HG03139 (cell line): ENCODE measurements around the gene BMPR1A.

Source experiments
- ATAC-seq: cut with Tn5 transposase; IDR thresholded peaks from one replicate; pipeline ENCODE4 v1.9.1; 2021; ENCODE audit not compliant: unreplicated experiment

The BMPR1A gene

DNA sequence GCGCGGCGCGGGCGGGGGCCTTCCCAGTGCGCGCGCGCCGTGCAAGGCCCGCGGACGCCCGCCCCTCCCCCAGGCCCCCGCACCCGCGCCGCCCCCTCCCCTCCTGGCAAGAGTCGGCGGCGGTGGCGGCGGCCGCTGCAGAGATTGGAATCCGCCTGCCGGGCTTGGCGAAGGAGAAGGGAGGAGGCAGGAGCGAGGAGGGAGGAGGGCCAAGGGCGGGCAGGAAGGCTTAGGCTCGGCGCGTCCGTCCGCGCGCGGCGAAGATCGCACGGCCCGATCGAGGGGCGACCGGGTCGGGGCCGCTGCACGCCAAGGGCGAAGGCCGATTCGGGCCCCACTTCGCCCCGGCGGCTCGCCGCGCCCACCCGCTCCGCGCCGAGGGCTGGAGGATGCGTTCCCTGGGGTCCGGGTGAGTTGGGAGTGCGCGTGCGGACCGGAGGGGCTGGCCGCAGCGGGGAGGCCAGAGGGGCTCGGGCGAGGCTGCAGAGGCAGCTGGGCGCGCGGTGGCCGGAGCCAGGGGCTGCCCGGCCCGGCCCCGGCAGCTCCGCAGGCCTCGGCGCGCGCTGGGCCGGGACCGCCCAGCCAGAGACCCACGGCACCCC is at the start of gene BMPR1A:
TSS of gene BMPR1A (plus strand) at position 109 of the 602 bp plus-strand sequence. CDS start 119,400 bp downstream, outside the sequence.
- ATAC-seq, result peak; percentile 31

DNA sequence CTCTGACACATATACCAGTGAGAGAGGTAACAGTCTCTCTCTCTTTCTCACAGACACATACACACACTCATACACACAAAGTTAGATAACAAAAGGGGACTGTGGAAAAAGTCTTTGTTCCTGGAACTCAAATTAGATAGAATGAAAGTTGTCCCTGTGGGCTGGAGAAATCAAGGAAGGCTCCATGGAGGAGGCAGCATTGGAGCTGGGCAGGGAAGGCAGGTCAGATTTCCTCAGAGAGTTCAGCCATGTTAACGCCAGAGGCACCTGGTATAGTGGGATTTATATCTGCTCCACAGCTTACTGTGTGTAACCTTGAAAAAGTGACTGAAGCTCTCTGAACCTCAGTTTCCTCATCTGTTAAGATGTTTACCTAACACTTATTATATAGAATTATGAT is 49.4 kb upstream of the BMPR1A start:
- no peak for ATAC-seq

DNA sequence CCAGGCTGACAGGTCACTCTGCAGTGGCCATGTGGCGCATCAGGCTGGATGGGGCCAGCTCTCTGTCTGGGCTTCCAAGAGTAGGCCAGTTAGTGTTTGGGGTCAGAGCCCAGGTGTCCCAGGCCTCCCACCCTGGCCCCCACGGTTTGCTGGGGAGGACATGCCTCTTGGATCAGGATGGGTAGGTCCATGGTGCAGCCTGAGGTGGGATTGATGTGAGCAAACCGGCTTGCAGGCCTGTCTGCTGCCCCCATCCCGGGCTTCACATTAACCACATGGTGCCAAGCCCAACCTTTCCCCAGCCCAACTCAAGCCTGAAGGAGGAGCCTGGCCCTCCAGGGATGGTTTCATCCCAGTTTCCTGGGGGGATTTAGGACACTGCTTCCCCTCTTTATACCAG is 48.9 kb upstream of the BMPR1A start:
- ATAC-seq, result no peak

DNA sequence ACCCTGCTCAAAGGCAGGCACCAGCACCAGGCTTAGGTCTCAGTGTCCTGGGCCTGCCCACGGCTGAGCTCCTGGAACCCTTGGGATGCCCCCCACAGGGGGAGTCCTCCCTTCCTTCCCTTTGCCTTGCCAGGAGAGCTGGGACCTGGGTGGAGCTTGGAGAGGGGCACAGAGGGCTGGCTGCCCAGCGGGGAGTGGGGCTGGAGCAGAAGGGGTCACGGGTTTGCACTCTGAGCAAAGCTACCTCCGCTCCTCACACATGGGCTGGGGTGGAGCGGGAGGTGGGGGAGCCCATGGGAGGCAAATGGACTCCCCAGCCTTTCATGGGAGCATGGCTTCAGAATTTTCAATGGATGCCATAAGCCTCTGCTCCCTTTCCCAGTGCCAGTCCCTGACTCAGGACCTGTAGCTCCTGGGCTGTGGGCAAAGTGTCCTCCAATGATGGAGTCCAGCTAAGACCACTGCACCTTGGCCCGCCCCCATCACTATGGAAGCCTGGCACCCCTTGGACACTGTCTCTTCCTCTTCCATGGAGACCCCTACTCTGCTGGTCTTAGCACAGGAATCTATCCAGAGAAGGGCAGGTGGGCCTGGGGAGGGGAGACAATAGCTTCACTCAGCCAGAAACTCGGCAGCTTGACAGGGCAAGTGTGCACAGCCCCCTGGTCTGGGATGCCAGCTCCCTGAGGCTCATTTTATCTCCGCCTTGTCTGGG is 48.2 kb upstream of the BMPR1A start:
- ATAC-seq, result no peak

DNA sequence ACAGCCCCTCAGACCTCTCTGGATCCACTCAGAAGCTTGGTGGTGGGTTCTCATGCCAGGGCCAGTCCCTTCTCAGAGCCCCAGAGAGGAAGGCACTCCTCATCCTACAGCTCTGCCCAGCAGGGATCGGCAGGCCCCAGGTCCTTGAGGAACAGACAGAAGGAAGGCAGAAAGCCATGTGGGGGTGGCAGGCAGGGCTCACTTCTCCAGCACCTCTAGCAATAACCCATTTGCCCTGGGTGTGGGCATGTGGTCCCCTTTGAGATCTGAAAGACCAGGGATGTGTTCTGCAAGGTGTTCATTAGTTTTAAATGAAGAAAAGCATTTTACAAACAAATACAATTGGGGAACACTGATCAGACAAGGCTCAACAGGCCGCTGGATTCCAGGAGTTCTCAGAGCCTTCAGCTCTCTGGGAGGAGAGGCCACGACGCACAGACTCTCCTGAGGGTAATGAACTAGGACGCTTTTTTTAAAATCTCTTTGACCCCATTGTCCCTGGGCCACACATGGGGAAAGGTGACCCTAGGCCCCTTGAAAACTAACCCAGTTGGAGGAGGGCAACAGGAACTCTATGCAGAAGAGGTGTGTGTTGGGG is 47.5 kb upstream of the BMPR1A start:
- ATAC-seq, result no peak

DNA sequence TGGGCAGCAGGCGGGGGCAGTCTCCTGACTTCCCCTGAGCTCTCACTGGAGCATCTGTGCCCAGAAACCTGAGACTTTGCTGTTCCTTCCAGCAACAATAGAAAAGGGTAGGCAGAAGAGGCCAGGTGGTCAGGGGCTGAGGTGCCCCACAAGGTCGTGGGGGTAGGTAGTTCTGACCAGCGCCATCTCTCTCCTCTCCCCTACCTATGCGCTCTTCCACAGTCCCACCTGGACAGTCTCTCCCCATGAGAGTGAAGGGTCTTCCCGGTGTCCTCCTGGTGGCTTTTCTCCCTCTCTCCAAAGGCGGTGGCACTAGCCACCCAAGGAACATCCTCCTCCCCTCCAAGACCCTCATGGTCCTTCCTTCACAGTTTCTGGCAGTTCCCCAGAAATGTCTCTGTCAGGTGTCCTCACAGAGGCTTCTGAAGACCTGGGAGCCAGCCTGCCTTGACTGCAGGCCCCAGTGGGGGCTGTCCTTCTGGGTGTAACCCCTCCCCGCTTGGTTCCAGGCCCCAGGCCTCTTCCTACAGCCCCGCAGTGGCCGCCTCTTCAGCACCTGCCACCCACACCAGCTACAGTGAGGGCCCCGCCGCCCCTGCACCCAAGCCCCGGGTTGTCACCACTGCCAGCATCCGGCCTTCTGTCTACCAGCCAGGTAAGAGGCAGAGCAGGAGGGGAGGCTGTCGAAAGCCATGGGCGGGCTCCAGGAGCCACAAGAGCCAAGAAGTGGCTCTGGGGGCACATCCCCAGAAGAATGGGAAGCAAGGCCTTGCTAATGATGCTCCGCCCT is 46.8 kb upstream of the BMPR1A start:
- ATAC-seq, result no peak

DNA sequence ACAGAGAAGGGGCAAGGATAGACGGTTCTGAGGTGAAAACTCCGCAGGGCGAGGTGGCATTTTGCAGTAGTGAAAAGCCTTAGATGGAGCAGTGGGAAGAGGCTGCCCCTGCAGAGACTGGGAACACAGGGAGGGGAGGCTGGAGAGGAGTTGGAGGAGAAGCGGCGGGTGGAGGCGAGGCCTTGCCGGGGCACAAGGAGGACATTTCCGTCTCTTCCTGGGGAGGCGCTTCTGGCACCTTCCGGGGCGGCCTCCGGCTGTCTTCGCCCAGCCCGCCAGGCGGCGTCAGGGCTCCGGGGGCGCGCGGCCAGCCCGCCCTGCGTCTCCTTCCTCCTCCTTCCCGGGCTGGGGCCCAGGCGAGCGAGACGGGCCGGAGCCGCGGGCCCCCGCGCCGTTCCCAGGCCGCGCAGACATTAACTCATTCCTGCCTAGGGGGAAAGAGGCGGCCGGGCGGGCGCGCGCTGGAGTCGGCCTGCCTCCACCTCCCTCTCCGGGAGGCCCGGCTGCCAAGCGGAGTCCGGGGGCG is 45.4 kb upstream of the BMPR1A start:
- ATAC-seq, result peak; percentile 81

DNA sequence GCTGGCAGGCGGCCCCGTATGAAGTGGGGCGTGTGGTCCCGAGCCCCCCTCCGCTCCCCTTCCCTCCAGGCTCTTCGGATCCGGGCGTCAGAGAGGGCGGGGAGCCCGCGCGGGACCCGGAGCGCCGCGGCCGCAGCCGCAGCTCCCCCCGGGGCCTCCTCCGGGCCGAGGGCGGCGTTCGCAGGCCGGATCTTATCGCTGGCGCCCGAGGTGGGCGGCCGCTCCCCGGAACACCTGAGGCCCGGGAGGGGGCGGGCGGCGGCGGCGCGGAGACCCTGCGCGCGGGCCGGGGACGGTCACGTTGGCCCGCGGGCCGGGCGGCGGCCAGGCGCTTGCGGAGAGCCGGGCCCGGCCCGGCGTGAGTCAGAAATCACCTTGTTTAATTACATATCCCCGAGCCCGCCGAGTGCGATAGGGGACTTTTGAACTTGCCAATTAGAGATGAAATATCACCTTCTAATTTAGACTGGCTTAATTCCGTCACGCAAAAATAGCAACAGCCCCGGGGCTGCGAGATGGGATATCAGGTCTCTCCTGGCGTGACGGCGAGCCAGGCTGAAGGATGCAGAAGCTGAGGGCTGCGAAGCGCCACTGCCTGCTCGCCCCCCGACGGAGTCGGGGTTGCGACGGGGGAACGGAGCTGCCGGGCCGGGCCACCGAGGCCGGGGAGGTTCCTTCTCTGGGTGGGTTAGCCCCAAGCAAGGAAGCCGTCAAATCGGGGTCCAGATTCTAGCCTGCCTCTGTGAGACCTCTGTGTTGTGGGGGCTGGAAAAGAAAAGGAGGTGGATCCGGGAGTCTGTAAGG is 44.7 kb upstream of the BMPR1A start:
- peak; percentile 46 for ATAC-seq

DNA sequence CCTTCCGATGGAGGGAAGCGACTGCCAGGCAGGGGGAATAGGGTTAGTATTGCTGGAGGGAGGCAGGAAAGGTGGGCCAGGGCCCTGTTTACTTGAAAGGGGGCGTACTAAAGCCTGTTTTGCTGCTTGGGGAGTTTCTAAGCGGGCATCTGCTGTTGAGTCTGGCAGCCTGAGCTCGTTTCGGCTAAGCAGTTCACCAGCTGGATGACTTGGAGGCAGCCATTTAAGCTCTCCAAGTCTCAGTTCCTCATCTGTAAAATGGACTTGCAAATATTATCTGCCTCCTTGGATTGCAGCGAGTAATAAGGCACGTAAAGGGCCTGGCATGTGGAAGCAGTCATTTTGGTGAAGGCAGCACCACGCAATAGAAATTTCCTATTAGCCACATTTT is 44.1 kb upstream of the BMPR1A start:
- ATAC-seq, result no peak

DNA sequence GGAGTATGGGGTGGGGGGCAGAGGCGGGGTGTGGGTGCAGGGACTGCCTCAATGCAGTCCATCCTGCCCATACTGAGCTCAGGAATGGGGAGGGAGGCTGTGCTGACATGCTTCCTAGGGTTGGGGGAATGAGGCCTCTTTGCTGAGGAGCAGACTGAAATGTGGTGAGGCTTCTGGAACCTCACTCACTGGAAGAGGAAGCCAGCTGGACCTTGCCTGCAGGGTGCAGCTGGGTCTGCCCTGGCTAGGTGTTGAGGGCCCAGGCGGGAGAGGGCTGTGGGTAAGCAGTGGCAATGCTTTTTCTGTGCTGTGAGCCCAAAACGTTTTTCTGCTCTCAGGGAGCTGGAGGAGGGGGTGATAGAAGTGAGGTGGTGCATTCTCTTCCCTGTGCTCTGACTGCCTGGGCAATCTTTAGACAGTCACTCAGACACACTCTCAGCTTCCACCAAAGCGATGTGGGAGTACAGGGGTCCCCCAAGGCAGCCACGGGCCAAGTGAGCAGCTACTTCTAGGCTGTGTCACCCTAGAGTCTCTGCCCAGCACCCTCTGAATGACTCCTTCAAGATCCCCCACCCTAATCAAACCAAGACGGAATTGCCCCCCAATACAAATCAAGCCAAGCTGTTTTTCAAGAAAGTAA is 41.1 kb upstream of the BMPR1A start:
- no peak for ATAC-seq

DNA sequence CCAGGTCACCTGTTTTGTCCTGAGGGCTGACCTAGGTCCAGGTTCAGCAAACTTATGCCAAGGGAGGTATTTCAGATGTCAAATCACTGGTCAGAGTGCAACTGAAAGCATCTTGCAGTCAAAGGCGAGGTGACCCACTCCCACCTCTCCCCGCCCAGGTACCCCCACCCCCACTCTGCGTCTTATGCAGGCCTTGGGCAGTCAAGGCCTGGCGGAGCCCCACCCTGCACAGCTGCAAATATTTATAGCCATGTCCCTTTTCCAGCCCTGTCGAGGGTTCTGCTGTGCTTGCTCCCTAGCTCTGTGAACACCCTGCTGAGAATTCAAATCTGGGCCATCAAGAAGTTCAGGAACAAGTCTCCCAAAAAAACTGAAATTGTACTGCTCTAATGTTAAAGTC is 40.6 kb upstream of the BMPR1A start:
- no peak for ATAC-seq

DNA sequence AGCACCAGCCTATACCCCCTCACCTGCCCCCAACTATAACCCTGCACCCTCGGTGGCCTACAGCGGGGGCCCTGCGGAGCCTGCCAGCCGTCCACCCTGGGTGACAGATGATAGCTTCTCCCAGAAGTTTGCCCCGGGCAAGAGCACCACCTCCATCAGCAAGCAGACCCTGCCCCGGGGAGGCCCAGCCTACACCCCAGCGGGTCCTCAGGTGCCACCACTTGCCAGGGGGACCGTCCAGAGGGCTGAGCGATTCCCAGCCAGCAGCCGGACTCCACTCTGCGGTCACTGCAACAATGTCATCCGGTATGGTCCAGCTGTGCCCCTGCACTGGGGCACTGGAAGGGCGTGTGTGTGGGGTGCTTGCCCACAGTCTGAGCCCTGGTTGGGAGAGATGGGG is 40.0 kb upstream of the BMPR1A start:
- no peak for ATAC-seq

DNA sequence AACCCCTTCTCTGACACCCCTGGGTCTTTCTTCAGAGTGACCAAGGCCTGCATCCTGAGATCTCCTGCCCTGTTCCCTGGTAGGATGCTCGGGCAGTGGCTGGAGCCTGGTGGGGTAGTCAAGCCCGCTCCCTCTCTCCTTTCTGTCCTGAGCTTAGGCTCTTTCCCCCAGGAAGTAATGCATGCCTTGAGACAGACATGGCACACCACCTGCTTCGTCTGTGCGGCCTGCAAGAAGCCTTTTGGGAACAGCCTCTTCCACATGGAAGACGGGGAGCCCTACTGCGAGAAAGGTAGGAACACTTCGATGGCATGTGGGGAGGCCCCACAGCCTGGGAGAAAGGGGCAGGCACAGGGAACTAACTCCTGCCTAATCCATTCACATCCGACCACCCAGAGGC is 37.9 kb upstream of the BMPR1A start:
- no peak for ATAC-seq

DNA sequence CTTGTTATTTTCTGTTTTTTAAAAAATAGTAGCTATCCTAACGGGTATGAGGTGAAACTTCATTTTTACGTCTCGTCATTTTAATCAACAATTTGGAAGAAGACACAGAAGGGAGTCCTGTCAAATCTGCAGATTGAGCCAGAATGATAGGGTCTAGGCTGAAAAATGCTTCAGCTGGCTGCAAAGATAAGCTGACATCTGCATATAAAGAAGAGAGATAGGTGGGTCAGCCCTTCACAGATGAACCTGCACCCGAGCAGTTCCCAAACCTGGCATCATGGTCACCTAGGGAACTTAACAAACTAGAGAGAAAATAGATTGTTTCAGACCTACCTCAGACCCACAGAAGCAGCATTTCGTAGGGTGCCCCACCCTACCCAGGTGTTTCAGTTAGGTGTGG is 35.2 kb upstream of the BMPR1A start:
- ATAC-seq, result no peak

DNA sequence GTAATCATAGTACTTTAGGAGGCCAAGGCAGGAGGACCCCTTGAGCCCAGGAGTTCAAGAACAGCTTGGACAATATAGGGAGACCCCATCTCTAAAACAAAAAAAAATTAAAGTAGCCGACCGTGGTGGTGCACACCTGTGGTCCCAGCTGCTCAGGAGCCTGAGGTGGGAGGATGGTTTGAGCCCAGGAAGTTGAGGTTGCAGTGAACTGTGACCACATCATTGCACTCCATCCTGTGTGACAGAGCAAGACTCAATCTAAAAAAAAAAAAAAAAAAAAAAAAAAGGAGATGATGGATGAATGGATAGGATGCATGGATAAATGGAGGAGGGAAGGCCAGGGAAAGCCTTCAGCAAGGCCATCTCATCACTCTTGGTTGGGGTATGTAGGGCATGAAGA is 33.4 kb upstream of the BMPR1A start:
- no peak for ATAC-seq

DNA sequence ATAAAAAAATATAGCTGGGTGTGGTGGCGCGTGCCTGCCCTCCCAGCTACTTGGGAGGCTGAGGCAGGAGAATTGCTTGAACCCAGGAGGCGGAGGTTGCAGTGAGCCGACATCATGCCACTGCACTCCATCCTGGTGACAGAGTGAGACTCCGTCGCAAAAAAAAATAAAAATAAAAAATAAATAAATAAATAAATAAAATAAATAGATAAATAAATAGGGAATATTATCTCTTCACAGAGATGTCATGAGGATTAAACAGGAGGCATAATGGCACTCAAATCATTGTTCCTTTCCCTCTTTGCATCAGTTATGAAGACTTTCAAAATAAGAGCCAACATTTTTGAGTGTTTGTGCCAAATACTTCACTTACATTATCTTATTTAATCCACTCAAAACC is 32.0 kb upstream of the BMPR1A start:
- no peak for ATAC-seq

DNA sequence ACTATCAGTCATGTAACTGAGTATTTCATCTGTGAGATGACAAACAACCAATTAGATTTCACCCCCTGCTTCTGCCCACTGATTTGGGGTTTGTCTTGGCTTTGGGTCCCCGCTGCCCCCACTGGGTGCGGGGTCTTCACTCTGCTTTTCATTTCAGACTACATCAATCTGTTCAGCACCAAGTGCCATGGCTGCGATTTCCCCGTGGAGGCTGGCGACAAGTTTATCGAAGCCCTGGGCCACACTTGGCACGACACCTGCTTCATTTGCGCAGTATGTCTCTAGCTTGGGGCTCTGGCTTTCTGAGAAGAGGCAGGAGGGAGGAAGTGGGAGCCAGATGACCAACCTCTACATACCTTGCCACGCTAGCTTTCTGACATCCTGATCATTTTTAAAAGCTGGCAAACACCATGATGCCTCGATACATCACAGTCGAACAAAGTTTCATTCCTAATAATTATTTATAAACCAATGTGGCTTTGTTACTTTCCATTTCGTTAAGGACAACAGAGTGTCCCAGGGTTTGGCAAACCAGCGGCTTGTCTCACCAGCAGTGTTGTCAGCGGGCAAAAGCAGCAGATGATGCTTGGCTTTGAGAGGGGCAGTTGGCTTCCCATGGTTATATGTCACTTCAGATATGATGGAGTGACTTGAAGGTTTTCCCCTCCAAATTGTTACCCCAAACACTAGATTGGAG is 30.3 kb upstream of the BMPR1A start:
- no peak for ATAC-seq

DNA sequence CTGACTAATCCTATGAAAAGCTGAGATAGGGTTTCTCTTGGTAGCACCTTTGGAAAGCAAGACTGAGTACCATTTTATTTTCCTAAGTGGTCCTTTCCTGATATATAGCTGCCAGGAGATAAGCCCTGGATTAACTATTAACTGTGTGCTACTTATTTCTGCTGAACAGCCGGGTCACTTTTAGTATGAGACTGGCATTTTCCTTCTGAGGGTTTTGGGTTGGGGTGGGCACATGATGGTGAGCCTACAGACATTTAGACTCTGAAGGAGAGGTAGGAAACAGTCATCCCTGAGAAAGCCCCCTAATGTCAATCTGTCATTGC is 29.8 kb upstream of the BMPR1A start:
- no peak for ATAC-seq

DNA sequence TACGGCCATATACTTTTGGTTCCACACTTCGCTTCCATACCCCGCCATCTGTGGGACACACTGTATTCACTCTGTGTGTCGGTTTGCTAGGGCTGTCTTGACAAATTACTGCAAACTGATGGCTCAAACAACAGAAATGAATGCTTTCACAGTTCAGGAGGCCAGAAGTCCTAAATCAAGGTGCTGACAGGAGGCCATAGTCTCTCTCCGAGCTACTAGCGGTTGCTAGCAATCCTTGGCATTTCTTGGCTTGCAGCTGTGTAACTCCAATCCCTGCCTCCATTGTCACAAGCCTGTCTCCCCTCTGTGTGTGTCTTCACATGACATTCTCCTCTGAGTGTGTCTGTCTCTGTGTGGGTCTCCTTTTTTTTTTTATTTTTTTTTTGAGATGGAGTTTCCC is 28.9 kb upstream of the BMPR1A start:
- no peak for ATAC-seq

DNA sequence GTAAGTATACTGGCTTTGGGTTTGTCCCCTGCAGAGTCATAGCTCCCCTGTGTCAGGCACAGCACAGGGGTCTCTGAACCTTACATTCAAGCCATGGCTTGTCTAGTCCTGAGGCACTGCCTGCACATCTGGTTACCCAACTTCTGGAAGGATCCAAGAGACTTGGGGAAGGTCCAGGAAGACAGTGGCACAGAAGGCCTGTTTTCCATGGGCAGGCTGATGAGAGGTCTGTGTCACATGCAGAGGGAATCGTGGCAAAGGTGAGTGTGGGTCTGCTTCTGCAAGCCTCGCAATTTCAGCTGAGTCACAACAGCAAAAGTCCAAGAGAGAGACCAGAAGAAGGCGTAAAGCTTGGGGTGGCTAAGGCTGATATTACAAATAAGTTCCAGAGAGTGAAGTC is 28.4 kb upstream of the BMPR1A start:
- no peak for ATAC-seq
